IgD-negative memory B cell (primary cell): Measurements from ENCODE around the gene CHTOP. TPM values are rescaled to one million over a fixed set of nuclear protein-coding genes. Genes with fewer than 3 reads are reported as not detected.
"Not testable (repeated sequence)": the region's sequence is repeated elsewhere in the genome, so short reads cannot be mapped to it uniquely, and the experiment has no call there.

Experiments used
- H3K27ac Mint-ChIP-seq, 3 donors: one replicate each; pipeline ENCODE4 v1.8.0; 2020 to 2022; ENCODE audit warnings: mild to moderate bottlenecking in 3 of 3, mixed read lengths in 3 of 3, moderate library complexity in 1 of 3
- H3K27me3 Mint-ChIP-seq: one replicate; pipeline ENCODE4 v1.8.0; 2021; ENCODE audit warnings: mixed read lengths
- H3K36me3 Mint-ChIP-seq: one replicate; pipeline ENCODE4 v1.8.0; 2020; ENCODE audit warnings: mild to moderate bottlenecking, mixed read lengths
- H3K4me1 Mint-ChIP-seq, 3 donors: one replicate each; pipeline ENCODE4 v1.8.0; 2020 to 2022; ENCODE audit warnings: mixed read lengths in 3 of 3, mild to moderate bottlenecking in 1 of 3
- H3K4me3 Mint-ChIP-seq, 4 donors: one replicate each; pipeline ENCODE4 v1.8.0; 2020 to 2022; ENCODE audit warnings: mild to moderate bottlenecking in 4 of 4, mixed read lengths in 4 of 4, moderate library complexity in 3 of 4
- H3K9me3 Mint-ChIP-seq, 3 donors: one replicate each; pipeline ENCODE4 v1.8.0; 2020 to 2021; ENCODE audit warnings: mixed read lengths in 3 of 3, mild to moderate bottlenecking in 1 of 3
- polyA plus RNA-seq: library from polyadenylated mRNA; unstranded; fragments of 300-500 nt; fragmentation: Illumina TruSeq; gene quantifications from one replicate; pipeline ENCODE4 v1.2.3, GENCODE V29; 2021

Gene CHTOP
- polyA plus RNA-seq, 1 donor from 2014 or later: 78.6 TPM

DNA sequence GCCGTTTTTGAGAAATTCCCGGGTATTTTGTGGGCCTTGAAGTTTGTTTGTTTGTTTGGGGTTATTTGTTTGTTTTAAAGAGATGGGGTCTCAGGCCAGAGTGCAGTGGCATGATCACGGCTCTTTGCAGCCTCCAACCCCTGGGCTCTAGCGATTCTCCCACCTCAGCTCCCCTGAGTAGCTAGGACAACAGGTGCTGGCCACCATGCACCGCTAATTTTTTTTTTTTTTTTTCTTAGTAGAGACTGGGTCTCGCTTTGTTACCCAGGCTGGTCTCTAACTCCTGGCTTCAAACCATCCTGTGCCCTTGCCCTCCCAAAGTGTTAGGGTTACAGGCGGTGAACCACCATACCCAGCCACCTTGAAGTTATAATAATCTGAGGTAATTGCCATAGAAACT, 2.0 kb downstream of the CHTOP start:
- peaks cover 3% of the 10 kb centered on the region for H3K36me3 Mint-ChIP-seq
- H3K4me3 Mint-ChIP-seq: peak overlapping the region; percentile 42 to 100 (median 95)
- H3K9me3 Mint-ChIP-seq: no peaks in the 10 kb centered on the region
- H3K27me3 Mint-ChIP-seq: no peaks in the 10 kb centered on the region
- peaks cover 12 to 20% (median 18%) of the 10 kb centered on the region in 3 donors for H3K4me1 Mint-ChIP-seq
- H3K27ac Mint-ChIP-seq: peak overlapping the region in 2 of 3 donors; percentile 55 to 56

DNA sequence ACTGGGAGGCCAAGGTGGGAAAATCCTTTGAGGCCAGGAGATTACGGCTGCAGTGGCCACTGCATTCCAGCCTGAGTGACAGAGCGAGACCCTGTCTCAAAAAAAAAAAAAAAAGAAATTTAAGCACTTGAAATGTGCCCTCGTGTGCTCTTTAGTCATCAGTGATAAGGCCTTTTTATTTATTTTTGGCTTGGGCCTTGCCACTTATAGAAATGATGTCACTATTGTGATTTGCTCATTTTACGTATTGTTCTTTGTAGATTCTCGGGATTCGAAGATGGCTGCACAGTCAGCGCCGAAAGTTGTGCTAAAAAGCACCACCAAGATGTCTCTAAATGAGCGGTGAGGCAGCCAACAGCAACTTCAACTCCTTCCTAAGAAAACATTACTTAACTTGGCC, 2.4 kb downstream of the CHTOP start:
- Mint-ChIP-seq H3K27ac (peak overlapping the region in 1 of 3 donors; percentile 46), H3K9me3 (no peaks in the 10 kb centered on the region), H3K27me3 (no peaks in the 10 kb centered on the region), H3K4me1 (peaks cover 14 to 21% (median 20%) of the 10 kb centered on the region in 3 donors), H3K4me3 (peak overlapping the region in 2 of 4 donors; percentile 52 to 64), H3K36me3 (peaks cover 4% of the 10 kb centered on the region)

DNA sequence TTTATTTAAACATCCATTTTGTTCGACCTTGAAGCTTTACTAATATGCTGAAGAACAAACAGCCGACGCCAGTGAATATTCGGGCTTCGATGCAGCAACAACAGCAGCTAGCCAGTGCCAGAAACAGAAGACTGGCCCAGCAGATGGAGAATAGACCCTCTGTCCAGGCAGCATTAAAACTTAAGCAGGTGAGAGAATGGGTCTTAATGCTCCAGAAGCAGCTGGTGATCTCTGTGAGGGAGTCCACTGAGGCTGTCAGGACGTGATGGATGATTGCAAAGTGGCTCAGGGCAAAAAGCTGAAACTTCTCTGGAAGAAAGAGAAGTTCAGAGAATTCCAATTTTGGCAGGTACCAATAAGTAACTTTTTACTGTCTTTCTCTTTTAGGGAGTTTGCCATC, 4.4 kb downstream of the CHTOP start:
- Mint-ChIP-seq H3K27me3 (no peaks in the 10 kb centered on the region), H3K4me3 (peak overlapping the region in 1 of 4 donors; percentile 58), H3K36me3 (peaks cover 7% of the 10 kb centered on the region), H3K27ac (peak overlapping the region in 1 of 3 donors; percentile 11), H3K4me1 (peaks cover 19 to 22% (median 21%) of the 10 kb centered on the region in 3 donors), H3K9me3 (no peaks in the 10 kb centered on the region)

DNA sequence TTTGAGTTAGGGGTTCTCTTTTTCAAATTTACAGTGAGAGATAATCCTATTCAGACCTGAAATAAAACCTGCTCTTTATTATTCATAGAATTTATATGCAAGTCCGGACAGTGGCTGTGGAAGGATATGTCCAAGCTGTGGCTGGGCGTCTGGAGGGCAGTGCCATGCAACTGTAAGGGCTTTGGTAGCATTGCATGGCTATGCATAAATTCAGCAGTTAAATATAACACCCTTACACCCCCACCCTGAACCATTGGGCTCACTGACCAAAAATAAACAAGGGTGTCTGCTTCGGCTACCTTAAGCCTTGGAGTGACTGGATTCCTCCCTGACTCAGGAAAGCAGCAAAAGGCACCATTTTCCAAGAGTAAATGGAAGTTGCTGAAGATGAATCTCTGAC, 5.4 kb downstream of the CHTOP start:
- H3K27me3 Mint-ChIP-seq: no peaks in the 10 kb centered on the region
- no peak overlapping the region for H3K27ac Mint-ChIP-seq
- peaks cover 5% of the 10 kb centered on the region for H3K36me3 Mint-ChIP-seq
- no peaks in the 10 kb centered on the region for H3K9me3 Mint-ChIP-seq
- peaks cover 15 to 28% (median 18%) of the 10 kb centered on the region in 3 donors for H3K4me1 Mint-ChIP-seq
- no peak overlapping the region for H3K4me3 Mint-ChIP-seq

DNA sequence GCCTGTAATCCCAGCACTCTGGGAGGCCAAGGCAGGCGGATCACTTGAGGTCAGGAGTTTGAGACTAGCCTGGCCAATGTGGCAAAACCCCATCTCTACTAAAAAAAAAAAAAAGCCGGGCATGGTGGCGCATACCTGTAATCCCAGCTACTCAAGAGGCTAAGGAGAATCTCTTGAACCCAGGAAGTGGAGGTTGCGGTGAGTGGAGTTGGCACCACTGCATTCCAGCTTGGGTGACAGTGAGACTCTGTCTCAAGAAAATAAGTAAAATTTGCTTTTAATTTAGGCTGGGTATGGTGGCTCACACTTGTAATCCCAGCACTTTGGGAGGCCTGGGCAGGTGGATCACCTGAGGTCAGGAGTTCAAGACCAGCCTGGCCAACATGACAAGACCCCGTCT, 6.3 kb downstream of the CHTOP start:
- H3K27ac Mint-ChIP-seq, H3K36me3 Mint-ChIP-seq, H3K9me3 Mint-ChIP-seq, H3K4me3 Mint-ChIP-seq, H3K27me3 Mint-ChIP-seq: not testable (repeated sequence)
- peaks cover 13 to 28% (median 15%) of the 10 kb centered on the region in 3 donors for H3K4me1 Mint-ChIP-seq

DNA sequence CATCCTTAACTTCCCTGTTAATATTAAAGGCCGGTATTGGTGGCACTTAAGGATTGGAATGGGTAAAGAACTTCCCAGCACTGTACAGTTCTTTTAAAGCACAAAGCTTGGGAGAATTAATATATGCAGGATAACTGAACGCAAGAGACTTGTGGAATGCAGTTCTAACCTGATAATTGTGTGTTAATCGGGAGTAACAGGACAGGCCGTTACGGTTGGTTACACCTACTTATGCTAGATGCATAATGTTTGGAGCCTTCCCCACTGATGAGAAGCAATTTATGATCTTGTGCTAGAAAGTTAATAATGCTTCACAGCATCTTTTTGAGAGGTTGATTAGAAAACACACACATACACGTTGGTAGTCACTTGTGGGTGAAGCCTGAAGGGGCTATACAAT, 7.0 kb downstream of the CHTOP start:
- Mint-ChIP-seq H3K27ac (peak overlapping the region in 1 of 3 donors; percentile 31), H3K4me3 (no peak overlapping the region)

DNA sequence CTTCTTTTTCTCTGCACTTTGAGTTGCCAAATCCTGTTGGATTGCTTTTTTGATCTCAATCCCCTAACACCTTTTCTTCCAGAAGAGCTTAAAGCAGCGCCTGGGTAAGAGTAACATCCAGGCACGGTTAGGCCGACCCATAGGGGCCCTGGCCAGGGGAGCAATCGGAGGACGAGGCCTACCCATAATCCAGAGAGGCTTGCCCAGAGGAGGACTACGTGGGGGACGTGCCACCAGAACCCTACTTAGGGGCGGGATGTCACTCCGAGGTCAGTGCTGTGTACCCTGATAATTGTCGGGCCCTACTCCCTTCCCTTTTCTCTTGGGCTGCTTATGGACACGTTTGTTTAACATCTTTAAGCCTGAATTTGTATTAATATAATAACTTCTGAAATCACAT, 8.3 kb downstream of the CHTOP start:
- Mint-ChIP-seq H3K36me3 (peaks cover 9% of the 10 kb centered on the region), H3K27me3 (no peaks in the 10 kb centered on the region), H3K27ac (no peak overlapping the region), H3K9me3 (no peaks in the 10 kb centered on the region), H3K4me1 (peaks cover 10 to 32% (median 12%) of the 10 kb centered on the region in 3 donors), H3K4me3 (no peak overlapping the region)

More for the DNA sequence above, 7.0 kb downstream of the CHTOP start:
- Mint-ChIP-seq H3K9me3 (no peaks in the 10 kb centered on the region), H3K4me1 (peaks cover 10 to 31% (median 15%) of the 10 kb centered on the region in 3 donors), H3K36me3 (peaks cover 5% of the 10 kb centered on the region), H3K27me3 (no peaks in the 10 kb centered on the region)

DNA sequence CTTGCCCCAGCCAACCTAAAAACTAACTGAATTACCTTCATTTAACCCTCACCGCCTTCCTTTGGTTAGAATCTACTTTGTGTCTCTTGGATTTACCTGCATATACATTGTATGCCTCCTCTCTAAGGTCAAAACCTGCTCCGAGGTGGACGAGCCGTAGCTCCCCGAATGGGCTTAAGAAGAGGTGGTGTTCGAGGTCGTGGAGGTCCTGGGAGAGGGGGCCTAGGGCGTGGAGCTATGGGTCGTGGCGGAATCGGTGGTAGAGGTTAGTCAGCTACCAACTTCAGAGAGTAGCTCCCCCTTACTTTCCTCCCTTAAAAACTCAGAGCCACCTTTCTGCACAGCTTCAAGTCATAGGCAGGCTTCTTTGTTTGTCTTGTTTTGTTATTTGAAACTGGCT, 9.2 kb downstream of the CHTOP start:
- Mint-ChIP-seq H3K4me3 (no peak overlapping the region), H3K4me1 (peaks cover 6 to 28% (median 13%) of the 10 kb centered on the region in 3 donors), H3K27me3 (no peaks in the 10 kb centered on the region), H3K36me3 (peaks cover 7% of the 10 kb centered on the region), H3K27ac (no peak overlapping the region), H3K9me3 (no peaks in the 10 kb centered on the region)

DNA sequence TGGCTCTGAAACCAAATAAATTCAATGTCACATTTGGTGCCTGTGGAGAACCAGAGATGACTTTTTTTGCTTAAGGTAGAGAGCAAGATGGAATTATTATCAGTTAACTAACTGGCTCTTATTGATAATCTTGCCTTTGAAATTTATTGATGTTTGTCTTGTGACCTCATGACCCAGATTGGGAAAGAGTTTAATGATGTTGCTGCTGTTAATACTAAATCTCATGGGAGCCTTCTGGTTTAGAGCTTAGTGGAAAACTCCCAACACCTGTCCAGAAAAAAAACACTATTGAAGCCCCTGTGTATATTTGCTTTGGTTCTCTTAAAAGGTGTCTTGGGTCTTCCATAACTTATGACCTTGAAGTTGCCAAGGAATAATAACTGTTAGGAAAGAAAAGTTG, 9.9 kb downstream of the CHTOP start:
- peaks cover 6 to 28% (median 13%) of the 10 kb centered on the region in 3 donors for H3K4me1 Mint-ChIP-seq

DNA sequence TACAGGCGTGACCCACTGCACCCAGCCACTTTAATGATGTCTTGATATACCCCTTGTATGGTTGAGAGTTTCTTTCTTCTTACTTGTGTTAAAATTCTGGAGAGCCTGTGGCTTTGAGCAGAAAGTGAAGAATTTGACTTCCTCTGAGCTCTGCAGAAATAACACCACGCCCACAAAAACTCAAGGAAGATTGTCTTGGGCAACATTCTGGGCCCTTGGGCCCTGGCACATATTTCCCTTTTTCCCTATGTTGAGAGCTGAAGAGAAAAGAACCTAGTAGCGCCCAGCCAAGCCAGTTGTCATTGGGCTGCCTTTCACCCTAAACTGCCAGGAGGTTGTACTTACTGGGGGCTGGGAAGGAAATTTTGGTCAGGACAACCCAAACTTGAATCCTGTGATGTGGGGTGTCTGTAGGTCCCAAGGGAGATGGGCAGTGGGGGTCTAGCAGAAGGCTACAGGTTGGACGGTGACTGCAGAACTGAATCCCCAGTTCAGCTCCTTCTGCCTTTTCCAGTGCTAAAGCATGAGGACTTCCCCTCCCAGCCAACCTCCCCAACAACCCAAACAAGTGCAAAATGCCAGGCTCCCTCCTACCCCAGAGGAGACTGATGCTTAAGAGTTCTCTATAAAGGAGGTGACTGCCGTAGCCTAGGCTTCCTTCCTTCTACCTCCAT, 12.9 kb downstream of the CHTOP start:
- no peaks in the 10 kb centered on the region for H3K27me3 Mint-ChIP-seq
- no peaks in the 10 kb centered on the region for H3K9me3 Mint-ChIP-seq
- peak overlapping the region in 2 of 3 donors; percentile 7 to 65 for H3K27ac Mint-ChIP-seq
- no peak overlapping the region for H3K4me3 Mint-ChIP-seq
- H3K4me1 Mint-ChIP-seq: peaks cover 8 to 18% (median 9%) of the 10 kb centered on the region in 3 donors
- peaks cover 5% of the 10 kb centered on the region for H3K36me3 Mint-ChIP-seq

More for the DNA sequence above, 9.9 kb downstream of the CHTOP start:
- Mint-ChIP-seq H3K4me3 (no peak overlapping the region), H3K36me3 (peaks cover 7% of the 10 kb centered on the region), H3K9me3 (no peaks in the 10 kb centered on the region), H3K27ac (no peak overlapping the region), H3K27me3 (no peaks in the 10 kb centered on the region)

DNA sequence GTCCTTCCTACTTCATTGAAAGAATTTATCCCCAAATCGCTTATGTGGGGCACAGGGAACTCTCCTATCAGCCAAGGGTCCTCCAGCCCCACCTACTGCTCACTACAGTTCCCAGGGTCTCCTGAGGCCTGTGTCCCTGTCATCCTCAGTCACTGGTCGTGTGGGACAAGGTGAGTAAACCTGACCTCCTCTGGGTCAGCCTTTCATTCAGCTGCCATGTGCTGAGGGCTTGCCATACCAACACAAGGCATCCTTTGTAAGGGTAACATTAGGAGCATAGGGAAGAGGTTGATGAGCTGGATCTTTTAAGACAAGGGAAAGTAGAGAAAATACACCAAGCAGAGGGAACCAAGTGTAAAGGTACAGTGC, 13.5 kb downstream of the CHTOP start:
- peak overlapping the region in 1 of 3 donors; percentile 65 for H3K27ac Mint-ChIP-seq
- no peaks in the 10 kb centered on the region for H3K27me3 Mint-ChIP-seq
- H3K9me3 Mint-ChIP-seq: no peaks in the 10 kb centered on the region
- H3K4me3 Mint-ChIP-seq: no peak overlapping the region
- H3K36me3 Mint-ChIP-seq: peaks cover 5% of the 10 kb centered on the region
- peaks cover 5 to 18% (median 9%) of the 10 kb centered on the region in 3 donors for H3K4me1 Mint-ChIP-seq

DNA sequence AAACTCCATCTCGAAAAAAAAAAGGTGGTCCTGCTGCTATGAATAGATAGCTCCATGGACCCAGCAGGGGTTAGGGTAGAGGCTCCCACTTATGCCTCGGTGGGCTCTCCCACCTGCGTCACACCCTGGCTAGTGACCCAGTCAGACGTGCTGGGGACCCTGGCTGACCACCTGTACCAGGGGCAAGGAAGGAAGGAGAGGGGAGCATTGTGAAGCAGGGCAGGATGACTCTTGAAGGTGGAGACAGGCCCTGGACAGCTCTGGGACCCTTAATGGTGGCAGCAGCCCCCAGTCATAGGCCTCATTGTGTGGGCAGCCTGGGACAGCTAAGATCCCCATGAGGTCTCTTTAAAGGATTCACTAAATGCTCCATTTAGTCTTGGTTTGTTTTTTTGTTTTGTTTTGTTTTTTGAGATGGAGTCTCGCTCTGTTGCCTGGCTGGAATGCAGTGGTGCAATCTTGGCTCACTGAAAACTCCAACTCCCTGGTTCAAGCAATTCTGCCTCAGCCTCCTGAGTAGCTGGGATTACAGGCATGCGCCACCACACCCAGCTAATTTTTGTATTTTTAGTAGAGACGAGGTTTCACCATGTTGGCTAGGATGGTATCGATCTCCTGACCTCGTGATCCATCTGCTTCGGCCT, 14.3 kb downstream of the CHTOP start:
- Mint-ChIP-seq H3K27me3 (no peaks in the 10 kb centered on the region), H3K4me1 (peaks cover 2 to 15% (median 9%) of the 10 kb centered on the region in 3 donors), H3K27ac (peak overlapping the region in 1 of 3 donors; percentile 19), H3K36me3 (peaks cover 3% of the 10 kb centered on the region), H3K9me3 (no peaks in the 10 kb centered on the region), H3K4me3 (no peak overlapping the region)

DNA sequence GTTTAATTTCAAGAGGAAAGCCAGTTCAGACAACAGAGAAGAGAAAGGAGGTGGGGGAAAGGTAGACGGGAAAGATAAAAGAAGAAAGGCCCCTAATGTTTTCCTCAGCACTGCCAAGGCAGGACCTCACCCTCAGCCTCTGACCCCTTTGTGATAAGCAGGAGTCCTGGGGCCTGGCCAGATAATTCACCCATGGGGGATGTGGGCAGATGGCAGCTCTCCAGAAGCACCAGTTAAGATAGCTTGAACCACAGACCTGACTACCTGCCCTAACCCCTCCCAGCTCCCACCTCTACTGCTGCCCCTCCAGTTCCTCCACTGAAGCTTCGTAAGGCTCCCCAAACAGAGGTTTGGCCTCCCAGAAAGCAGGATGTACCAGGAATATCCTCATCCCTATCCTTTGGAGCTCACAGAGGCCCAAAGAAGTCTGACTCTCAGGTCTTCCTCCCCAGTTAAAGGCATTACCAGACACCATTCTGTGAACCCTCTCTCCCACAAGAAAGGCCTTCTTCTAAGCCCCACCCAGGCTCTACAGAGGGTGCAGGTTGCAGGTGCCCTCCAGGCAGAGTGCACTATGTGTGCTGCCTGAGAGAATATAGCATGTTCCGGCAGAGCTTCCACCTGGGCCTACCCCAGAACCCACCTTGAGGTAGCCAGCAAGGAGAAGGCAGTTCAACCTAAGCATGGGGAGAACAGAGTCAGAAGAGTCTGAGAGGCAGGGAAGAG, 15.4 kb downstream of the CHTOP start:
- Mint-ChIP-seq H3K4me1 (peaks cover 2 to 7% (median 7%) of the 10 kb centered on the region in 3 donors), H3K27me3 (no peaks in the 10 kb centered on the region), H3K36me3 (peaks cover 3% of the 10 kb centered on the region), H3K4me3 (no peak overlapping the region), H3K27ac (peak overlapping the region in 2 of 3 donors; percentile 52 to 92), H3K9me3 (no peaks in the 10 kb centered on the region)

DNA sequence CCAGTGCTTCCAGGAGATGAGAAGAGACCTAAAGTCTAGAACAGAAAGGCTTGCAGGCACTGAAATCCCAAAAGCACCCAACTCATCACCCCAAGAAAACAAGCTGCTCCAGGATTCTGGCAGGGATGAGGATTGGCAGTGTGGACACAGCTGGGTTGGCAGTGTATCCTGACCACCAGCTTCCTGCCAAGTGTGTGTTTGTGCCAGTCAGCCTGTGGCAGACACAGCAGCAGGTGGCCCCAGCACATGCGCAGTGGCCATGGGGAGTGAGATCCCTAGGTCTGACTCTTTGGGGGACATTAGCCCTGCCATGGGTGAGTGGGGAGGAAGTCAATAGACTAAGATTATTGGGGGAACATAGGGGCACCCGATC, 16.0 kb downstream of the CHTOP start:
- Mint-ChIP-seq H3K4me1 (peaks cover 2 to 7% (median 7%) of the 10 kb centered on the region in 3 donors), H3K27ac (no peak overlapping the region), H3K36me3 (peaks cover 3% of the 10 kb centered on the region), H3K9me3 (no peaks in the 10 kb centered on the region), H3K27me3 (no peaks in the 10 kb centered on the region), H3K4me3 (no peak overlapping the region)

DNA sequence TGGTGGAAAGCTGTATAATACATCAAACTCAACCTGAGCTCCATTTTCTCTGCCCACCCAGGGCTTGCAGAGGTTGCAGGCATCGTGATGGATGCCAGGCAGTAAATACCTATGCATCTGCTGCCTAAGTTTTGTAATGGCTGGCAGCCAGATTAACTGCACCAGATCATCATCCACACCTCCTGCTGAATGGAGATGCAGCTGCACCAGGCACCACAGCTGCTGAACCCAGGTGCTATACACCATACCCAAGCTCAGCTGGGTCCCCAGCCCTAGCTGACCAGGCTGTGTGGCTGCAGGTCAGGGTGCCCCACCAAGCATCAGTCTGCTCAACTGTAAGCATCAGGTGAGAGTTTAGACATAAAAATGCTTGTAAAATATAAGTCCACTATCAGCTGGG, 17.9 kb downstream of the CHTOP start:
- no peak overlapping the region for H3K27ac Mint-ChIP-seq
- H3K36me3 Mint-ChIP-seq: peaks cover 3% of the 10 kb centered on the region
- no peaks in the 10 kb centered on the region for H3K9me3 Mint-ChIP-seq
- H3K4me3 Mint-ChIP-seq: no peak overlapping the region
- H3K4me1 Mint-ChIP-seq: peaks cover under 1 to 4% (median 4%) of the 10 kb centered on the region in 3 donors
- no peaks in the 10 kb centered on the region for H3K27me3 Mint-ChIP-seq
